Left colon (tissue), 2 donors: ENCODE measurements around the gene VCAN. TPM values are rescaled to one million over a fixed set of nuclear protein-coding genes. Genes with fewer than 3 reads are reported as not detected.

Source experiments
- ATAC-seq: fragments of 200-7000 bp; cut with Tn5 transposase; one replicate; pipeline ENCODE4 v1.9.1; 2020; ENCODE audit warnings: mild to moderate bottlenecking, moderate library complexity
- DNase-seq, 2 donors: peaks; one replicate each; pipeline ENCODE4 v3.0.0-alpha.2; 2020
- intact Hi-C, 2 donors: fragments of 100-400 bp; cut with DNase I in 1 of 2; cut with micrococcal nuclease in 1 of 2; formaldehyde crosslinking; loops; one replicate each; pipeline versions ENCODE4 v1.11.2 to v1.14.0; 2022; cut with DNase I, micrococcal nuclease
- total RNA-seq, 2 donors: library from RNA; stranded (reverse); fragmentation: NEBNext Ultra II Directional; extraction: Animal tissue kit (Norgen Biotek cat#: 25700); gene quantifications; one replicate each; pipeline ENCODE4 v1.2.1, GENCODE V29; 2021
- donor health status: DM: no; HTN: no; CAD: no.
- donor health status: DM: yes; HTN: yes; CAD: no.

The VCAN gene
- total RNA-seq, 2 donors from 2014 or later = 4.7 to 15.5 TPM

DNA sequence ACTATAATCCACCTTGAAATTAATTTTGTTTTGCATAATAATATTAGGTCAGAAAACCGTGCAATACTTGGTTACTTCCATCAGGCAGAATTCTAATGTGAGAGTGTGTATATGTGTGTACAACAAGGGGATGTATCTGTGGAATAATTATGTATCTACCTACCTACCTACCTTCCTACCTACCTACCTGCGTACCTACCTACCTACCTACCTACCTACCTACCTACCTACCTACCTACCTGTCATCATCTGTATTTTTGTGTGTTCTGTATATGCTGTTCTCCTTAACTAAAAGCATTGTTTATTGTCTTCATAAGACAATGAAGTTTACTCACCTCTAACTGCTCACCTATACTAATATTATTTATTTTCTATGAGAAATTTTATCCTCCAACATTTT lies 52.8 kb downstream of the VCAN start:
- ATAC-seq (no peak), DNase-seq (no peak)
- intact Hi-C loops = no loop called here

- DNase-seq (no peak), ATAC-seq (no peak)
- intact Hi-C loops = no loop called here
Observed at GRCh38 chr5:83524991-83525390, 53.4 kb downstream of the VCAN start.

DNA sequence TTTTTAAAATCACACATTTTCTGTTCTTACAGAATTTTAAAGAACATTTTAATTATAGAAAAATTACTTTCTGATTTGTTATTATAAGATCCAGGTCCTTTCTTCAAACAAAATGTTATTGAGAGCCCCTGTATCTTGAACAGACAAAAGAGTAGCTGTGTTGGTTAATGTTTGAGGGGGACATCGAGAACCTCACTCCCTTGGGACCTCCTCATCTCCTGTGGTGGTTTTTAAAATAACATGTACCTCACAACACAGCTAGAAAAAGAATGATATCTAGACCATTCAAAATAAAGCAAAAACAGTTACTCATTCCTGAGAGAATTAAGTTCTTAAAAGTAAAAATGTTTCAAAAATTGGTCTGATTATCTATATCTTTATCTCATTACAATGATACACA lies 54.7 kb downstream of the VCAN start:
- intact Hi-C loops = no loop called here
- no peak for ATAC-seq
- no peak for DNase-seq

- intact Hi-C loops = no loop called here
- no peak for DNase-seq
- ATAC-seq = no peak
Observed at GRCh38 chr5:83527221-83527620, 55.7 kb downstream of the VCAN start.

DNA sequence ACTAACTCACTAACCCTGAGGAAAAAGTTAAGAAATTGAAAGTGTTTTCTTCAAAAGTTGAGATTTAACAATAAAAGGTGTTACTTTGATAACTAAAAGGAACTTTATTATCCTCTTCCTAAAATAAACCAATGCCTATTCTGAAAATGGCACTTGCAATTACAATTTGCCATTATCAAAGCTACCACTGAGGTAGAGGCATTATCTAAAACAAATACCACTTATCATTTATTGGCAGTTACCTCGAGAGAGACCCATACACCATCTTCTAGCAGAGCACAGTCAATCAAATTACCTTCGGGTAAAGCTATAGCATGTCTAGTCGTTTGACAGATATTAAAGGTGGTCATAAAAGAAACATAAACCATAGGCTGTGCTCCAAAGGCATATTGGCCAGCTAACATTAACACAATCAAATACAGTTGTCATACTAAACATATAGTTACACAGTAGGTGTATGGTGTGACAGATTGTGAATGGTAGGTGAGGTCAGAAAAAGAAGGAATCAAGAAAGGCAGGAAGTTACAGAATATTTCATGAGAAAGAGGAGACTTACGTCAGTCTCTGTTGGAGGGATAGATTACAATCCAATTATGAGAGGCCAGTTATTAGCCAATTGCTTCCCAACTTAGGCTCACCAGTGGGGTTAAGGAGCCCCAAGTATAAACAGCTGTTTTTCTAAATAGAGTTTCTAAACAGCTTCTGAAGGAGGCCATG lies 56.3 kb downstream of the VCAN start:
- ATAC-seq (no peak), DNase-seq (no peak)
- intact Hi-C loops = no loop called here

DNA sequence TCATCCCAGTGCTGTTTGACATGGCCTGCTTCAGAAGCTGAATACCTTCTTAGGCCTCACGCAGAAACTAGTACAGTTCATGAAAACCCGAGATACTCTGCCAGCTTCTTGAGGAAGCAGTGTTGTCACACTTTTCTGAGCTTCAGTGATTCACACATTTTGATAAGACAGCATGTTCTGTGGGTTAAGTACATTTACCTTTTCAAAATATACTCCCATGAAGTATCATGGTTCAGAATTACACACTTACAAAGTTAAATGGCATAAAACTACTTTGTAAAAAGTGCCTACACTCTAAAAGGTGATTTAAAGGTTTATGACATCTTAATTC lies 56.9 kb downstream of the VCAN start:
- DNase-seq (no peak), ATAC-seq (no peak)
- intact Hi-C loops = no loop called here

- ATAC-seq = no peak
- DNase-seq = no peak
- intact Hi-C loops = no loop called here
Observed at GRCh38 chr5:83530193-83530592, 58.6 kb downstream of the VCAN start.

DNA sequence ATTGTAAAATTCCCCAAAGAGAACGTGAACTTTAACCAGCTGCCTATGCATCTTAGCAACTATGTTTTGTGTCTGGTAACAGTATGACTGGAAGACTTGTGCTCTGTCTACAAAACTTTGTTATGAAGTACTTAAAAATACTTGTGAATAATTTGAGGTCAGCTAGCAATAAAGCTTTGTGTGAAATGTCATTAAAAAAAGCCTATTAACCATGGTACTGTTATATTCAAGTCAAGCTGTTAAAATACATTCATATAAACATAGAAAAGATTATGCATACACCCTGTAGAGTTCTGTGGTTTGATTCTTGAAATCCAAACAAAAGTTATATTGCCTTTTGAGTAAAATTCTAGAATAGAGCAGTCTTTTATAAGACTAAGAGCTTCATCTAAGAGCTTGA lies 60.1 kb downstream of the VCAN start:
- ATAC-seq (no peak), DNase-seq (no peak)
- intact Hi-C loops = no loop called here

- intact Hi-C loops = no loop called here
- DNase-seq (no peak), ATAC-seq (no peak)
Observed at GRCh38 chr5:83538786-83539462, 67.4 kb downstream of the VCAN start.

DNA sequence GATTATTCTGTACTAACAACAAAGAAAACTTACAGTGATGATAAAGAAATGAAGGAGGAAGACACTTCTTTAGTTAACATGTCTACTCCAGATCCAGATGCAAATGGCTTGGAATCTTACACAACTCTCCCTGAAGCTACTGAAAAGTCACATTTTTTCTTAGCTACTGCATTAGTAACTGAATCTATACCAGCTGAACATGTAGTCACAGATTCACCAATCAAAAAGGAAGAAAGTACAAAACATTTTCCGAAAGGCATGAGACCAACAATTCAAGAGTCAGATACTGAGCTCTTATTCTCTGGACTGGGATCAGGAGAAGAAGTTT lies 67.9 kb downstream of the VCAN start:
- ATAC-seq (no peak), DNase-seq (no peak)
- intact Hi-C loops = no loop called here

- ATAC-seq (no peak), DNase-seq (no peak)
- intact Hi-C loops = no loop called here
Observed at GRCh38 chr5:83540105-83540504, 68.6 kb downstream of the VCAN start.

- ATAC-seq = no peak
- intact Hi-C loops = no loop called here
- no peak for DNase-seq
Observed at GRCh38 chr5:83540783-83541182, 69.2 kb downstream of the VCAN start.

DNA sequence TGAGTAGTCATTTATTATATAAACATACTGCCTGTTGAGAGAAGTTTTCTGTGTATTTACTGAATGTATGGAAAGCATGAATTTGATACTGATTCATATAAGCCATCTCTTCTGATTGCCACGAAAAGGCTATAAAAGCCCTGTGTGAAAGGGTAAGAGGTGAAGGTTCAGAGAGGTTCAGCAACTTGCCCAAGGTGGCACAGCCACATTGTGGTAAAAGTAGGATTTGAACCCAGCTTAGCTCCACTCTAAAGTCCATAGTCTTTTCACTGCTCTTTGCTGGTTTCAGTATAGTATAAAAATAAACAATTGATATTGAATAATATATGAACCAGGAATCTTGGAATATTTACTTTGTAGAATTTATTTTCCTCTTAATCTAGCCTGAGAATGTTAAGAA lies 71.3 kb downstream of the VCAN start:
- ATAC-seq = no peak
- no peak for DNase-seq
- intact Hi-C loops = no loop called here

DNA sequence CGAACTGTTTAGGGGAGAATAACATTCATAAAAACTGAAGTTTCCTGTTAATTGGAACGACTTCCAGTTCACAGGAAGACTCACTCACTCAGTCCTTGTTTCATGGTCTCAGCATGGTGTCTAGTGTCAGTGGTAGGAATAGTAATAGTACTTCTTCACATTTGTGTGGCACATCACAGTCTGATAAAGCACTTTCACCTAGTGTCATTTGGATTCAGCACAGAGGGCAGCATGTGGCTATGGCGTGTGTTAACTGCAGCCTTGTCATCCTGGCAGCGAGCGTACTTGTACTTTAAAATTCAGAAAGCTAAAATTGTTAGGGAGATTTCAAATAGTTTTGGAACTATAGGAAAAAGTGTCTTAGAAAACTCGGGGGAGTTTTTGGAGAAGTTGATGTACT lies 72.4 kb downstream of the VCAN start:
- ATAC-seq (no peak), DNase-seq (no peak)
- intact Hi-C loops = no loop called here

GRCh38 chr5:83547161-83547560 lies 75.6 kb downstream of the VCAN start:
- no peak for ATAC-seq
- DNase-seq = no peak
- intact Hi-C loops = no loop called here

GRCh38 chr5:83547889-83548288 lies 76.3 kb downstream of the VCAN start:
- no peak for DNase-seq
- no peak for ATAC-seq
- intact Hi-C loops = no loop called here

GRCh38 chr5:83548581-83548980 lies 77.0 kb downstream of the VCAN start:
- intact Hi-C loops = no loop called here
- DNase-seq = no peak
- ATAC-seq = no peak

GRCh38 chr5:83549076-83549475 lies 77.5 kb downstream of the VCAN start:
- DNase-seq (no peak), ATAC-seq (no peak)
- intact Hi-C loops = no loop called here

DNA sequence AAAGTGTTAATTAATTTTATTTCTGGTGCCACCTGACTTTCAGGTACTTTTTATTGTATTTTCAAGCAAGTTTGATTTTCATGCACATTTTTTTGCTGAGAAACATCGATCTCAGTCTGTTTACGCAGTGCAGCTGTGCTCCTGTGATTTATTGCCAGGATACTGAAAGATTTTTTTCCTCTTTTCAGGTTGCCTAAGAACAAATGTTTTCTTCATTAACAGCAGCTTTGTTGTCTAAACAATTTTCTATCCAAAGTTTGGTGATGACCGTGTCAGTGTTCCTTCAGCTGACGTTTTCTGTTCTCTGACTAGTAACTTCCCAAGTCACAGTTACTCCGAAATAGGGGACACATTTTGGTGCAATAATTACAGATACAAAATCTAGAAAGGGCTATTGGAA lies 78.1 kb downstream of the VCAN start:
- DNase-seq (no peak), ATAC-seq (no peak)
- intact Hi-C loops = no loop called here

DNA sequence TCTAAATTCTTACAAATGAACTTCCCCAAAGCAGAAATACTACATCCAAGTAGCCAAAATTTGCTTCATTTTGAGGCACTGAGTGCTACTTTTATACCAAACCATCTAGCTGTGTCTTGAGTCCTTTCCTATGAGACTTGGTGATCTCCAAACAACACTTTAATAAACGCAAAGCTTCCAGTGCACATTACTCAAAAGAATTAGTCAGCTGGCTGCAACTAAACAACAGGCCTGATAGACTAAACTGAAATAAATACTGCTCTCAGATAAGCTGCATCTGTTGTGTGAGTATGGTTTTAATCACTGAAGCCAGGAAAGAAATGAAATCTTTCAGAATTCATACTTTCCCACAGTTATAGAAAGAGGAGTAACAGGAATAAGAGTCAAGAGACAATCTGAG lies 80.3 kb downstream of the VCAN start:
- intact Hi-C loops = no loop called here
- ATAC-seq (no peak), DNase-seq (no peak)

- DNase-seq = no peak
- intact Hi-C loops = no loop called here
- ATAC-seq = no peak
Observed at GRCh38 chr5:83552275-83552674, 80.7 kb downstream of the VCAN start.
